Mesendoderm (in vitro differentiated cells): Measurements from ENCODE around the gene PRKN.

Experiments
- DNase-seq: peaks from one replicate; pipeline ENCODE4 v3.0.0; 2013
- H2AK5ac ChIP-seq: 2 replicates; pipeline ENCODE4 v1.6.1; 2013; ENCODE audit warnings: low read length, inconsistent platforms
- H2BK120ac ChIP-seq: 2 replicates; pipeline ENCODE4 v1.6.1; 2013; ENCODE audit warnings: low read depth, mild to moderate bottlenecking, low read length, moderate library complexity, mixed read lengths
- H2BK15ac ChIP-seq: replicated peaks from 2 replicates; pipeline ENCODE4 v1.6.1; 2013; ENCODE audit warnings: low read depth, mild to moderate bottlenecking, moderate library complexity
- H2BK5ac ChIP-seq: 2 replicates; pipeline ENCODE4 v1.6.1; 2013; ENCODE audit warnings: low read length, inconsistent platforms
- H3K18ac ChIP-seq: 2 replicates; pipeline ENCODE4 v1.6.1; 2013; ENCODE audit warnings: mild to moderate bottlenecking, low read length, mixed read lengths
- H3K23ac ChIP-seq: one replicate; pipeline ENCODE4 v1.6.1; 2013; ENCODE audit warnings: low read length
- H3K27ac ChIP-seq: 2 replicates; pipeline ENCODE4 v1.5.1; 2013; ENCODE audit warnings: low read depth, mild to moderate bottlenecking, inconsistent platforms, low read length, moderate library complexity
- H3K27me3 ChIP-seq: 2 replicates; pipeline ENCODE4 v1.6.1; 2013; ENCODE audit warnings: low read length, control low read depth, mild to moderate bottlenecking, inconsistent platforms; ENCODE audit not compliant: insufficient read depth, poor library complexity
- H3K36me3 ChIP-seq: 2 replicates; pipeline ENCODE4 v1.6.1; 2013; ENCODE audit warnings: low read length, inconsistent platforms; ENCODE audit not compliant: control insufficient read depth, insufficient read depth
- H3K4ac ChIP-seq: one replicate; pipeline ENCODE4 v1.6.1; 2013; ENCODE audit warnings: low read depth, mild to moderate bottlenecking, low read length, moderate library complexity
- H3K4me1 ChIP-seq: 2 replicates; pipeline ENCODE4 v1.6.1; 2013; ENCODE audit warnings: low read depth, low read length, inconsistent platforms; ENCODE audit not compliant: control insufficient read depth
- H3K4me2 ChIP-seq: 2 replicates; pipeline ENCODE4 v1.6.1; 2013; ENCODE audit warnings: low read length
- H3K4me3 ChIP-seq: 2 replicates; pipeline ENCODE4 v1.5.1; 2013; ENCODE audit warnings: mild to moderate bottlenecking, low read length
- H3K56ac ChIP-seq: one replicate; pipeline ENCODE4 v1.6.1; 2013; ENCODE audit warnings: low read length
- H3K79me1 ChIP-seq: 2 replicates; pipeline ENCODE4 v1.6.1; 2013; ENCODE audit warnings: low read length, inconsistent platforms
- H3K79me2 ChIP-seq: 2 replicates; pipeline ENCODE4 v1.6.1; 2013; ENCODE audit warnings: mild to moderate bottlenecking, low read length; ENCODE audit not compliant: control insufficient read depth, insufficient read depth
- H3K9ac ChIP-seq: 2 replicates; pipeline ENCODE4 v1.6.1; 2013; ENCODE audit warnings: low read length, inconsistent platforms
- H4K5ac ChIP-seq: one replicate; pipeline ENCODE4 v1.6.1; 2013; ENCODE audit warnings: low read length
- H4K8ac ChIP-seq: one replicate; pipeline ENCODE4 v1.6.1; 2013; ENCODE audit warnings: low read depth, mild to moderate bottlenecking, control low read depth, low read length, moderate library complexity
- WGBS: extraction: QIAGEN DNeasy Blood & Tissue Kit; methylation state at CpG from one replicate; pipeline ENCODE4 v1.1.7; 2013; ENCODE audit warnings: low lambda C conversion rate, missing lambda C conversion rate; ENCODE audit not compliant: insufficient coverage; ENCODE audit errors: extremely low coverage; 5-methylcytosine and 5-hydroxymethylcytosine counted together

Gene PRKN

DNA sequence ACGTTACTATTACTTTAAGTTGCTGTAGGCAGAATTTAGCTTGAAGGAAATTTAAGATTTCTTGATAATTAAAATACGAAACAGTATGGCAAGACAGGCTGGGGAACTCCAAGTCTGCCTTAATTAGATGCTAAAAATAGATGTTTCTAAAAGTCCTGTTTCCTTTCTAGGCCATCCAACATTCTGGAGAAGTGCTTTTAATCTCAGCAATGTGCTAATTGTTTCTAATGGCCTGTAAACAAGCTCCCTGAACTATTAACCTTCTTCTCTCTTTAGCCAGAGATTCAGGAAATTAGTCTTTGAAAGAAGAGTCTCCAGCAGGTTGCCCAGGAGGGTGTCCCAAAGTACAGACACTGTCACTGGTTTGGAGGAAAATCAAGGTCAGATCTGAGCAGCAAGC, 776.4 kb downstream of the PRKN start:
- no peak overlapping the region for H3K4me2 ChIP-seq
- H3K79me1 ChIP-seq, result no peaks in the 10 kb centered on the region
- no peak overlapping the region for H2BK120ac ChIP-seq
- H3K9ac ChIP-seq, result no peak overlapping the region
- H3K4me1 ChIP-seq, result no peaks in the 10 kb centered on the region
- H3K56ac ChIP-seq, result no peak overlapping the region
- no peak overlapping the region for H4K8ac ChIP-seq
- no peak overlapping the region for H2AK5ac ChIP-seq
- H3K4me3 ChIP-seq, result no peak overlapping the region
- peak; percentile 68 for DNase-seq
- no peak overlapping the region for H3K27ac ChIP-seq
- no peak overlapping the region for H3K4ac ChIP-seq
- H2BK15ac ChIP-seq, result no peak overlapping the region
- H3K36me3 ChIP-seq, result no peaks in the 10 kb centered on the region
- H2BK5ac ChIP-seq, result no peak overlapping the region
- no peak overlapping the region for H4K5ac ChIP-seq
- H3K18ac ChIP-seq, result no peak overlapping the region
- no peaks in the 10 kb centered on the region for H3K27me3 ChIP-seq
- no peaks in the 10 kb centered on the region for H3K79me2 ChIP-seq
- H3K23ac ChIP-seq, result no peak overlapping the region
- WGBS, result no CpG with 5 or more reads among the region's 2 CpGs

DNA sequence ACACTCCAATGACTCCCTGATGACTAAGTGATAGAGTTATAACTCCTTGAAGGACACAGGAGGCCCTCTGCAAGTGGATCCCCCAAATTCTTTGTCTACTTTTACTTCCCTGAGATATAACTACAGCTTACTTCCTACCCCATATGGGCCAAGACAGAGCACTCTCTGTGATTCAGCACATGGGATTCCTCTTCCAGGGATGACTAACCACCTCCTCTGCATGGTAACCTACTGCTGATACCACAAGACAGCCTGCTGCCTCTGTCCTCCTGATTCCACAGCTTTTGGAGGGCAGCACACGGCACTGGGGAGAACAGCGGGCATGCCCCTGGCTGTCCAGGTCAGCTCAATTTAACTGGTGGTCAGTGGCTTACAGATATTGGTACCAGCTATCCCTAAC, 778.0 kb downstream of the PRKN start:
- H3K4ac ChIP-seq, result no peak overlapping the region
- no peak overlapping the region for H2BK5ac ChIP-seq
- no peak overlapping the region for H4K5ac ChIP-seq
- no peak overlapping the region for H3K27ac ChIP-seq
- no peak overlapping the region for H3K4me3 ChIP-seq
- no peak overlapping the region for H3K4me2 ChIP-seq
- DNase-seq, result no peak
- H3K36me3 ChIP-seq, result no peaks in the 10 kb centered on the region
- no peaks in the 10 kb centered on the region for H3K4me1 ChIP-seq
- H2BK120ac ChIP-seq, result no peak overlapping the region
- no peak overlapping the region for H3K23ac ChIP-seq
- H3K18ac ChIP-seq, result no peak overlapping the region
- H2BK15ac ChIP-seq, result no peak overlapping the region
- no peak overlapping the region for H3K56ac ChIP-seq
- H3K79me1 ChIP-seq, result no peaks in the 10 kb centered on the region
- WGBS, result no CpG with 5 or more reads among the region's 2 CpGs
- no peak overlapping the region for H2AK5ac ChIP-seq
- H3K27me3 ChIP-seq, result no peaks in the 10 kb centered on the region
- H4K8ac ChIP-seq, result no peak overlapping the region
- no peak overlapping the region for H3K9ac ChIP-seq
- no peaks in the 10 kb centered on the region for H3K79me2 ChIP-seq

DNA sequence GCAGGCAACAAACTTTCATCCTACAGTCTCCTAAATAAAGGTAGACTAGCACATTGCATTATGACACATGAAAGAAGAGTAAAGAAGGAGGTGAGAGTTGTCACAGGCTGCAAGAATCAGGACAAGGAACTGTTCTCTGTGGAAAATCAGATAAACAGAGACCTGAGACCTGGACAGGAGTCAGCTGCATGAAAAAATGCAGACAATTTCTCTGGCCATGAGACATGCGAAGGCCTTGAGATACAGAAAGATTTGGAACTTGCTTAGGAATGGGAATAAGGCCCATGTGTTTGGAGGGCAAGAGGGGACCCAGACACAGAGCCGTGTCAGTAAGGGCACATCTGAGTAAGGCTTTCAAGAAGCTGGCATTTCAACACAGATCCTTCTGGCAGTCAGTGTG, 779.1 kb downstream of the PRKN start:
- H3K27ac ChIP-seq, result no peak overlapping the region
- DNase-seq, result no peak
- no peak overlapping the region for H2BK5ac ChIP-seq
- H4K8ac ChIP-seq, result no peak overlapping the region
- no peaks in the 10 kb centered on the region for H3K36me3 ChIP-seq
- H4K5ac ChIP-seq, result no peak overlapping the region
- no peak overlapping the region for H3K4me3 ChIP-seq
- H3K9ac ChIP-seq, result no peak overlapping the region
- H3K4me2 ChIP-seq, result no peak overlapping the region
- no peak overlapping the region for H3K56ac ChIP-seq
- no peak overlapping the region for H3K23ac ChIP-seq
- no peaks in the 10 kb centered on the region for H3K4me1 ChIP-seq
- H3K79me2 ChIP-seq, result no peaks in the 10 kb centered on the region
- no peak overlapping the region for H3K4ac ChIP-seq
- H2BK120ac ChIP-seq, result no peak overlapping the region
- no peaks in the 10 kb centered on the region for H3K79me1 ChIP-seq
- no peak overlapping the region for H3K18ac ChIP-seq
- no peaks in the 10 kb centered on the region for H3K27me3 ChIP-seq
- no CpG with 5 or more reads among the region's 2 CpGs for WGBS
- H2BK15ac ChIP-seq, result no peak overlapping the region
- no peak overlapping the region for H2AK5ac ChIP-seq

DNA sequence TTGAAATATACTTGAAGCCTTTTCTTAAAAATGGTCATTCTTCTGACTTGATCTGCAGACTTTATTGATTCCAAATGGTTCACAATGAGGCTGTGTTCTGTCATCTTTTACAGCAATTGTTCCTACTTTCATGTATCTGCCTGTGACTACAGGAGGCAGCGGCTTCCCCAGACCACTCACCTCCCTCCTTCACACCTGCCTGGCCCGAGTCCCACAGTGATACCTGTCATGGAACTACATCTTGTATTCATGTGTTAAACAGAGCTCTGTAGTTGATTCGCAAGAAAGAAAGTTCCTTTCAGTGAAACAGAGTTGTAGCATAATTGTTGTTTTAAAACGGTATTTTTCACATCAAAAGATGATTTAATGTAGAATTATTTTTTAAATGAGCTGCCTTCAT, 780.2 kb downstream of the PRKN start:
- H3K9ac ChIP-seq, result no peak overlapping the region
- no peak overlapping the region for H2BK15ac ChIP-seq
- no peaks in the 10 kb centered on the region for H3K27me3 ChIP-seq
- WGBS, result no CpG with 5 or more reads among the region's 4 CpGs
- no peak overlapping the region for H3K4me3 ChIP-seq
- H2BK120ac ChIP-seq, result no peak overlapping the region
- no peak overlapping the region for H2BK5ac ChIP-seq
- H3K79me1 ChIP-seq, result no peaks in the 10 kb centered on the region
- no peak overlapping the region for H3K27ac ChIP-seq
- no peak overlapping the region for H4K8ac ChIP-seq
- no peak for DNase-seq
- H3K4ac ChIP-seq, result no peak overlapping the region
- H3K18ac ChIP-seq, result peak overlapping the region; percentile 60
- no peak overlapping the region for H4K5ac ChIP-seq
- no peak overlapping the region for H2AK5ac ChIP-seq
- no peaks in the 10 kb centered on the region for H3K36me3 ChIP-seq
- H3K79me2 ChIP-seq, result no peaks in the 10 kb centered on the region
- H3K4me2 ChIP-seq, result no peak overlapping the region
- no peak overlapping the region for H3K56ac ChIP-seq
- no peak overlapping the region for H3K23ac ChIP-seq
- H3K4me1 ChIP-seq, result no peaks in the 10 kb centered on the region

DNA sequence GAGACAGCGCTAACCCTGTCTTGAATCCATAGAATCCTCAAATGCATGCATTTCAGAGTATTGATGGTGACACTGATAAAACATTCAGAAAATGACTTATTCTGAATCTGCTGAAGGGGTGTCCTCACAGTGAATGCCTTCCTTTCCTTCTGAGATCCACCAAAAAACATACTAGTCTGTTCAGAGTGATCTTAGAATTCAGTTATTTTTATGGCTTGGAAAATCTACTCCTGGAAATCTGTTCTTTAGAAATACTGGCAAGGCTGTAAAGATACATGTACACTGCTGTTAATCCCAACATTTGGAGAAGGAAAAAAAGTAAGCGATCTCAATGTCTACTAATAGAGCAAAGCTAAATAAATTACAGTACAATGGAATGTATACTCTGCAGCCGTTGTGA, 781.1 kb downstream of the PRKN start:
- no peaks in the 10 kb centered on the region for H3K36me3 ChIP-seq
- DNase-seq, result no peak
- H3K27ac ChIP-seq, result no peak overlapping the region
- no peak overlapping the region for H3K4me3 ChIP-seq
- no peaks in the 10 kb centered on the region for H3K79me2 ChIP-seq
- no peak overlapping the region for H4K8ac ChIP-seq
- no peak overlapping the region for H2BK15ac ChIP-seq
- no peaks in the 10 kb centered on the region for H3K79me1 ChIP-seq
- no peak overlapping the region for H3K4me2 ChIP-seq
- no peak overlapping the region for H2BK5ac ChIP-seq
- H2BK120ac ChIP-seq, result no peak overlapping the region
- no peak overlapping the region for H3K18ac ChIP-seq
- no peak overlapping the region for H3K9ac ChIP-seq
- no peak overlapping the region for H3K23ac ChIP-seq
- H2AK5ac ChIP-seq, result no peak overlapping the region
- no peak overlapping the region for H3K4ac ChIP-seq
- H3K4me1 ChIP-seq, result no peaks in the 10 kb centered on the region
- no peak overlapping the region for H4K5ac ChIP-seq
- H3K56ac ChIP-seq, result no peak overlapping the region
- no CpG with 5 or more reads among the region's 3 CpGs for WGBS
- no peaks in the 10 kb centered on the region for H3K27me3 ChIP-seq

GRCh38 chr6:161943561-161943960, 784.0 kb downstream of the PRKN start:
- no peaks in the 10 kb centered on the region for H3K27me3 ChIP-seq
- H3K79me1 ChIP-seq, result no peaks in the 10 kb centered on the region
- no peak overlapping the region for H3K4ac ChIP-seq
- H4K8ac ChIP-seq, result no peak overlapping the region
- H3K36me3 ChIP-seq, result no peaks in the 10 kb centered on the region
- no peak overlapping the region for H2BK15ac ChIP-seq
- H3K9ac ChIP-seq, result no peak overlapping the region
- H3K4me1 ChIP-seq, result no peaks in the 10 kb centered on the region
- no peak overlapping the region for H3K23ac ChIP-seq
- H4K5ac ChIP-seq, result no peak overlapping the region
- no peak overlapping the region for H3K4me2 ChIP-seq
- H3K27ac ChIP-seq, result no peak overlapping the region
- no peak overlapping the region for H3K18ac ChIP-seq
- no peaks in the 10 kb centered on the region for H3K79me2 ChIP-seq
- no peak overlapping the region for H3K4me3 ChIP-seq
- H2AK5ac ChIP-seq, result no peak overlapping the region
- no peak for DNase-seq
- H2BK120ac ChIP-seq, result no peak overlapping the region
- no peak overlapping the region for H3K56ac ChIP-seq
- no peak overlapping the region for H2BK5ac ChIP-seq
